Hematopoietic multipotent progenitor cell (in vitro differentiated cells): ENCODE results near the gene LTA. TPM values are rescaled to one million over a fixed set of nuclear protein-coding genes. Genes with fewer than 3 reads are reported as not detected.
"Not testable (repeated sequence)": the region's sequence is repeated elsewhere in the genome, so short reads cannot be mapped to it uniquely, and the experiment has no call there.

Experiments used
- DNase-seq, 3 donors: peaks; one replicate each; pipeline ENCODE4 v3.0.0-alpha.2; 2011 to 2015; ENCODE audit warnings: low read depth in 2 of 3, low spot score in 2 of 3
- total RNA-seq: library from RNA; depleted of rRNA; stranded (reverse); fragments of >200 nt; gene quantifications from one replicate; pipeline ENCODE4 v1.2.3, GENCODE V29; 2012

LTA gene
- total RNA-seq, 1 donor: under 0.01 TPM

- peak in 1 of 3 donors; percentile 54 for DNase-seq
These were observed 13.9 kb downstream of the LTA start, which contains the start of gene LST1 for GRCh38 chr6:31586008-31586407. Gene LST1 (plus strand): TSS chr6:31586277. CDS start chr6:31587300, 1,023 bp downstream.

DNA sequence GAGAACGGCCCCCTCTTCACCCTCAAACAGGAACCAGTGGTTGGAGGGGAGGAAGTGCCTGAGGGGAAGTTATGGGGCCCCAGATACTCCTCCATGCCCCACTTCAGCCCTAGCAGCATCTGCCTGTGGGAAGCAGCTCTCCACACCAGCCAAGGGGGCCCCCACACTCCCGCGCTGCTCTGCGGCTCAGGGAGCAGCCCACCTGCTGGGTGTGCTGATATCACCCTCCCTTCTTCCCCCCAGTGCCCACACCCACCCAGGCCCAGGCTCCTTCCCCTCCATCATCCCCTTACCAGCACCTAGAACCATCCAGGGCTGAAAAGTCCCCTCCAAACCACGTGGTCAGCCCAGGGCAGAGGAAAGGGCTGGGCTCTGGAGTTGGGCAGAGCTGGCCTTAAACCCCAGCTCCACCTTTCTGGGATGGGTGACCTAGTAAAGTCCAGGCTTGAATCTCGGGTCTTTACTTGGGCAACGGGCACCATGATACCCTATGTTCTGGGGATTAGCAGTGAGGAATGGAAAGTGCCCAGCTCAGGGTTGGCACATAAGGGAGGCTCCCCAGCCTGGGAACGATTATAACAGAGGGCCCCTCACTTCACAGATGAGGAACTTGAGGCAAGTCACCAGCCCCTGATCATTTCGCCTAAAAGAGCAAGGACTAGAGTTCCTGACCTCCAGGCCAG lies 14.7 kb downstream of the LTA start:
- peak in 2 of 3 donors; percentile 92 to 97 for DNase-seq

GRCh38 chr6:31587791-31588777 lies 16.0 kb downstream of the LTA start:
- DNase-seq: no peak

- DNase-seq: no peak
These were observed 17.0 kb downstream of the LTA start for GRCh38 chr6:31588871-31589650.

DNA sequence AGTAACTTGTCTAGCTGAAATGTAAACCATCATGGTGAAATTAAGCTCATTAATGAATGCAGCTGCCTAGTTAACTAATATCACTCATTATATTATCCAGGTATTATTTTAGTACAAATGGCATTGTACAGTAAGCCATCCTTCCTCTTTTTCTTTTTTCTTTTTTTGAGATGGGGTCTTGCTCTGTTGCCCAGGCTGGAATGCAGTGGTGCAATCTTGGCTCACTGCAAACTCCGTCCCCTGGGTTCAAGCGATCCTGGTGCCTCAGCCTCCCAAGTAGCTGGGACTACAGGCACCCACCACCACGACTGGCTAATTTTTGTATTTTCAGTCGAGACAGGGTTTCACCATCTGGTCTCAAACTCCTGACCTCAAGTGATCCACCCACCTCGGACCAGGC lies 18.6 kb downstream of the LTA start:
- DNase-seq: not testable (repeated sequence)

GRCh38 chr6:31592396-31592771 lies 20.3 kb downstream of the LTA start:
- DNase-seq: no peak

DNA sequence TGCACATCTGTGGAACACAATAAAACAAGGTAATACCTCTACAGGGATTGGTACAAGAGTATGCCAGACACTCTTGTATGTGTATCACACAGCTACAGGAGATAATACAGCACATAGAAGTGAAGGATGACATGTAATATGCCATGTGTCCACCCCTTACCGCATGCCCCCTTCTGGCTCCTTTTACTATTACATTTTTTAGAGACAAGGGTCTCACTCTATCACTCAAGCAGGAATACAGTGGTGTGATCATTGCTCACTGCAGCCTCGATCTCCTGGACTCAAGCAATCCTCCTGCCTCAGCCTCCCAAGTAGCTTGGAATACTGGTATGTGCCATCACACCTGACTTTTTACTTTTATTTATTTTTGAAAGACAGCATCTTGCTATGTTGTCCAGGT lies 24.9 kb downstream of the LTA start:
- peak in 2 of 3 donors; percentile 64 to 81 for DNase-seq

- no peak for DNase-seq
These were observed 35.2 kb downstream of the LTA start for GRCh38 chr6:31607317-31607716.

- DNase-seq: peak in 1 of 3 donors; percentile 66
These were observed 37.7 kb downstream of the LTA start for GRCh38 chr6:31609519-31610406.

DNA sequence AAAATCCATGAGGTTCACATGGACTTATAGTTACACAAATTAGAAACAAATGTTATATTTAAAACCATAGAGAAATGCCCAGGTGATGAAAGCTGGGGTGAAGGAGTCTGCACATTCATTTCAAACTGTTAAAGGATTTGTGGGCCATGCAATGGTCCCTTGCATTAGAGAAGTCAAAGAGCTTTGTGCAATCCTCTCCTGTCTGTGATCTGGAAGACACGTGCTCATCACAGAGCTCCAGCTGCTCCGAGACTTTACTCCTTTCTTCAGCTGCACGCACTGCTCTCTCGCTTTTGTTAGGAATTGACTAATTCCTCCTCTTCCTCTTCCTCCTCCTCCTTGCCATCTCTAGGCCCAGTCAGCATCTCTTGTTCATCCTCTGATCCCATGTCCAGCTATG lies 38.9 kb downstream of the LTA start:
- no peak for DNase-seq

DNA sequence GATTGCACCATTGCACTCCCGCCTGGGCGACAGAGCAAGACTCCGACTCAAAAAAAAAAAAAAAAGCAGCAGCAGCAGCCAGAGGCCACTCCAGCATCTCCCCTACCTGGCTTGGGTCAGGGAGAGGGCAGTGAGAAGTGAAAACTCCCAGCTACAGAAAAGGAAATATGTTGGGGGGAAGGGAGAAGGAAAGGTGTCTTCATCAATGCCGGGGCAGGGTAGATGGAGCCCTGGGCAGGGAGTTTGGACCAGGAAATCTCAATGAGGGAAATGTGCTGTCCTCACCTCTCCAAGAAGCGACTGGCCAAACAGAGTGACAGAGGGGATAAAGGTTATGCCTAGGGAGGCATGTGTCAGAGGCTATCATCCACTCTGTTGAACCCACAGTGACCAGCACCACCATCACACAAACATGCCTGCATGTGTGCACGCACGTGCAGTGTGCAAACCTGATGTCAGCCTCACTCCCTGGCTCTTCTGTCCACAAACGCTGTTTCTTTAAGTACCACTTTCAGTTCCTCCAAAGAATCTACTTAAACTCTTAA lies 42.1 kb downstream of the LTA start:
- DNase-seq: no peak

DNA sequence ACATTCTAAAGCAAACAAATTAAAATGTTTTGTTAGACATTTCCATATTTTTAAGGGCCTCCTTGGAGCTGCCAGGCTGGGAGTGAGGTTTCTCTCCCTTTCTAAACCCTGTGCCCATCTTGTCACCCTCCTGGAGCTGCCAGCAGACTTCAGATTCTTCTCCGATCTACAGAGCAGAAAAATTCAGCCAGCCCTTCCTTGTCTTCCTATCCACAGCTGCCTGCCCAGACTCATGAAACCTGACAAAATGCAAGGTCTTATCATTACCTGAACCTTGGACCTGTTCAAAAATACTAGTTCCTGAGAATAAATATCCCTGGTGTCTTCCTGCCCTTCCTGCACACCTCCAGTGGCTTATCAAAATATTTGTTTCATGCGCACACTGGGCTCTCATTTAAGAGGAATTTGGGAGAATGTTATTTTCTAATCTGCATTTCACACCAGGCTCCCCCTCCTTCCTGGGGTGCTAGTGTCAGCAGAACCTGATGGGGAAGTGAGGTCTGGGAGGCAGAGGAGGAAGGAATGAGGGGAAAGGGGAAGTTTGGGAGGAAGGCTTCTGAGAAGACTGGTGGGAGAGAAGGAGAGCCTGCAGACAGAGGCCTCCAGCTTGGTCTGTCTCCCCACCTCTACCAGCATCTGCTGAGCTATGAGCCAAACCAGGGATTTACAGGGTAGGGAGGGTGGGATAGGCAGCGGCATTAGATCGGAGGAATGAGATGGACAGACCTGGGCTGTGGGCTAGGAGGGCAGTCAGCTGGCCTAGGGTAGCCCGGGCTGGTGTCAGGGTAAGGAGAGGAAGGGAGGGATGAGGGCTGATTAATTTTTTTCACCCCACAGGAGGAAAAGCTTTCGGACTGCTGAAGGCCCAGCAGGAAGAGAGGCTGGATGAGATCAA lies 42.8 kb downstream of the LTA start, which contains the start of gene AIF1:
Gene AIF1, plus strand, starts transcription at position 551 of the 895 bp plus-strand sequence. Its CDS starts 96 bp downstream, at position 647.
- DNase-seq: peak in 1 of 3 donors; percentile 44

GRCh38 chr6:31615748-31616147 lies 43.7 kb downstream of the LTA start:
- peak in 2 of 3 donors; percentile 70 to 91 for DNase-seq

GRCh38 chr6:31617010-31617409 lies 44.9 kb downstream of the LTA start:
- DNase-seq: no peak

GRCh38 chr6:31619805-31620585 lies 47.9 kb downstream of the LTA start:
- peak; percentile 95 to 100 (median 99) for DNase-seq

DNA sequence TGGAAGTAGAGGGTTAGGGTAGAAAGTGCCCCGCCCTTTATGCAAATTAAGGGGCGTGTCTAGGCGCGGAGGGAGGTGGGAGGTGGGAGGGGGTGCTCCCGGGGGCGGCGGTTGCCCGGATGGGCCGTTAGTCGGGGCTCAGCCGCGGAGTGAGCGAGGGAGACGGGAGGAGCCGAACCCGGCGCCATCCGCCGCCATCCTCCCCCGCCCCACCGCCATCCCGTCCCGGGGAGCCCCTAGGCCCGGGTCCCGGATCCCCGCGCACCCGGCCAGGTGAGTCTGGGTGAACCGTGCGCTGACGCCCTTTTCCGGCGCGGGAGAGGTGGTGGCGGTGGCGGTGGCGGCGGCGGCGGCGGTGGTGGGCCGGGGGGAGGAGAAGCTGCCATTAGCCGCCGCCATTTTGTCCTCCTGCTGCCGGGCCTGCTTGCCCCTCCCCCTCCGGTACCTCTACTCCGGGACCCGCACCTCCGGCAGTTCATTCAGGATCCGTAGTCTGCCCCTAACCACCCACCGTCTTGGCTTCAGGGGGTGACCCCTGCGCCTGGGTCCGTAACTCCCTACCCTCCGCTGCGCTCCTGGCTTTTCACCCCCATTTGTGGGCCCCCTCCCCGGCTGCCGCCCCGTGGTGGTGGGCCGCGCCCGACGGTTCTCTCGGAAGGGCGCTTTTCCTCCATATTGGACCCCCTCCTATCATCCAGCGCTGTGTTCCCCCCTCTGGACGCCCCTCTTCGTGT lies 48.7 kb downstream of the LTA start, which contains the start of gene PRRC2A:
Gene PRRC2A, plus strand, starts transcription at position 130 of the 734 bp plus-strand sequence. CDS start 2,075 bp downstream, outside the sequence.
- DNase-seq: peak in 2 of 3 donors; percentile 78 to 90
